ENCODE data around the gene KIF13A. TPM values are rescaled to one million over a fixed set of nuclear protein-coding genes. Genes with fewer than 3 reads are reported as not detected.

Gene KIF13A
- total and polyA plus RNA-seq, 9 of the 15 experiments (the other 6 are each of a cell fraction or from before 2014, with no cell fraction given): 3.6 to 44.3 (median 29.7) TPM

DNA sequence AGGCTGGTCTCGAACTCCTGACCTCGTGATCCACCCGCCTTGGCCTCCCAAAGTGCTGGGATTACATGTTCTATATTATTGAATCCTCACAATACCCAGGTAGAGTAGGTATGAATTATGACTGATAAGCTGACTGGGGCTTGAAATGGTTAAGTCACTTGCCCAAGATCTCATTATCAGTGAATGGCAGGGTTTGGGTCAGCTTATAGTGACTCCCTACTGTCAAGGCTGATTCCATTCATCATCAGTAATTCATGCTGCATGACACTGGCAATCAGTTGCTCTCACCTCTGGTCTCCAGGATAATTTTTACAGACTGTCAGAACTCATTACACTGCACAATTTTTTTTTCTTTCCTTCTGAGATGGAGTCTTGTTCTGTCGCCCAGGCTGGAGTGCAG, 127.6 kb downstream of the KIF13A start (continued):
- TF ChIP-seq, protein P1, sequence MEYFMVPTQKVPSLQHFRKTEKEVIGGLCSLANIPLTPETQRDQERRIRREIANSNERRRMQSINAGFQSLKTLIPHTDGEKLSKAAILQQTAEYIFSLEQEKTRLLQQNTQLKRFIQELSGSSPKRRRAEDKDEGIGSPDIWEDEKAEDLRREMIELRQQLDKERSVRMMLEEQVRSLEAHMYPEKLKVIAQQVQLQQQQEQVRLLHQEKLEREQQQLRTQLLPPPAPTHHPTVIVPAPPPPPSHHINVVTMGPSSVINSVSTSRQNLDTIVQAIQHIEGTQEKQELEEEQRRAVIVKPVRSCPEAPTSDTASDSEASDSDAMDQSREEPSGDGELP (CRISPR knock-in tag; IDR thresholded peaks at IDR 0.05; ENCODE audit: borderline replicate concordance): peak; percentile 27; the same call in 1 of the 2 replicates
- TF ChIP-seq, protein P2, sequence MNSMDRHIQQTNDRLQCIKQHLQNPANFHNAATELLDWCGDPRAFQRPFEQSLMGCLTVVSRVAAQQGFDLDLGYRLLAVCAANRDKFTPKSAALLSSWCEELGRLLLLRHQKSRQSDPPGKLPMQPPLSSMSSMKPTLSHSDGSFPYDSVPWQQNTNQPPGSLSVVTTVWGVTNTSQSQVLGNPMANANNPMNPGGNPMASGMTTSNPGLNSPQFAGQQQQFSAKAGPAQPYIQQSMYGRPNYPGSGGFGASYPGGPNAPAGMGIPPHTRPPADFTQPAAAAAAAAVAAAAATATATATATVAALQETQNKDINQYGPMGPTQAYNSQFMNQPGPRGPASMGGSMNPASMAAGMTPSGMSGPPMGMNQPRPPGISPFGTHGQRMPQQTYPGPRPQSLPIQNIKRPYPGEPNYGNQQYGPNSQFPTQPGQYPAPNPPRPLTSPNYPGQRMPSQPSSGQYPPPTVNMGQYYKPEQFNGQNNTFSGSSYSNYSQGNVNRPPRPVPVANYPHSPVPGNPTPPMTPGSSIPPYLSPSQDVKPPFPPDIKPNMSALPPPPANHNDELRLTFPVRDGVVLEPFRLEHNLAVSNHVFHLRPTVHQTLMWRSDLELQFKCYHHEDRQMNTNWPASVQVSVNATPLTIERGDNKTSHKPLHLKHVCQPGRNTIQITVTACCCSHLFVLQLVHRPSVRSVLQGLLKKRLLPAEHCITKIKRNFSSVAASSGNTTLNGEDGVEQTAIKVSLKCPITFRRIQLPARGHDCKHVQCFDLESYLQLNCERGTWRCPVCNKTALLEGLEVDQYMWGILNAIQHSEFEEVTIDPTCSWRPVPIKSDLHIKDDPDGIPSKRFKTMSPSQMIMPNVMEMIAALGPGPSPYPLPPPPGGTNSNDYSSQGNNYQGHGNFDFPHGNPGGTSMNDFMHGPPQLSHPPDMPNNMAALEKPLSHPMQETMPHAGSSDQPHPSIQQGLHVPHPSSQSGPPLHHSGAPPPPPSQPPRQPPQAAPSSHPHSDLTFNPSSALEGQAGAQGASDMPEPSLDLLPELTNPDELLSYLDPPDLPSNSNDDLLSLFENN (IDR thresholded peaks at IDR 0.05; ENCODE audit: low read depth in 2 of 2, low read length in 2 of 2): peak in 1 of 2 experiments; percentile 74; a peak in 2 of 4 replicates
- TF ChIP-seq RBM14 (IDR thresholded peaks at IDR 0.05; ENCODE audit: borderline replicate concordance, insufficient read depth, low read depth, low read length): no peak
- no peak for TF ChIP-seq KAT2B (IDR thresholded peaks at IDR 0.05; ENCODE audit: low read depth, low read length)
- TF ChIP-seq ZEB2 (IDR thresholded peaks at IDR 0.05): peak; percentile 95
- no peak; the same call in 1 of the 2 replicates for TF ChIP-seq ZSCAN29 (IDR thresholded peaks at IDR 0.05)
- peak; percentile 94 for TF ChIP-seq CBFA2T2 (conservative IDR thresholded peaks at IDR 0.05)
- no peak for TF ChIP-seq ZNF696 (CRISPR knock-in tag; conservative IDR thresholded peaks at IDR 0.05)
- TF ChIP-seq CREM (IDR thresholded peaks at IDR 0.05; ENCODE audit: low read depth): peak; percentile 52
- TF ChIP-seq, protein P3, sequence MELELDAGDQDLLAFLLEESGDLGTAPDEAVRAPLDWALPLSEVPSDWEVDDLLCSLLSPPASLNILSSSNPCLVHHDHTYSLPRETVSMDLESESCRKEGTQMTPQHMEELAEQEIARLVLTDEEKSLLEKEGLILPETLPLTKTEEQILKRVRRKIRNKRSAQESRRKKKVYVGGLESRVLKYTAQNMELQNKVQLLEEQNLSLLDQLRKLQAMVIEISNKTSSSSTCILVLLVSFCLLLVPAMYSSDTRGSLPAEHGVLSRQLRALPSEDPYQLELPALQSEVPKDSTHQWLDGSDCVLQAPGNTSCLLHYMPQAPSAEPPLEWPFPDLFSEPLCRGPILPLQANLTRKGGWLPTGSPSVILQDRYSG (tag; conservative IDR thresholded peaks at IDR 0.05; ENCODE audit: low read depth): 0 out of 2 replicates have a peak, but pooled peaks have one; percentile 19
- TF ChIP-seq, protein P4, sequence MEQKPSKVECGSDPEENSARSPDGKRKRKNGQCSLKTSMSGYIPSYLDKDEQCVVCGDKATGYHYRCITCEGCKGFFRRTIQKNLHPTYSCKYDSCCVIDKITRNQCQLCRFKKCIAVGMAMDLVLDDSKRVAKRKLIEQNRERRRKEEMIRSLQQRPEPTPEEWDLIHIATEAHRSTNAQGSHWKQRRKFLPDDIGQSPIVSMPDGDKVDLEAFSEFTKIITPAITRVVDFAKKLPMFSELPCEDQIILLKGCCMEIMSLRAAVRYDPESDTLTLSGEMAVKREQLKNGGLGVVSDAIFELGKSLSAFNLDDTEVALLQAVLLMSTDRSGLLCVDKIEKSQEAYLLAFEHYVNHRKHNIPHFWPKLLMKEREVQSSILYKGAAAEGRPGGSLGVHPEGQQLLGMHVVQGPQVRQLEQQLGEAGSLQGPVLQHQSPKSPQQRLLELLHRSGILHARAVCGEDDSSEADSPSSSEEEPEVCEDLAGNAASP (IDR thresholded peaks at IDR 0.05): no peak
- TF ChIP-seq STAT5A (IDR thresholded peaks at IDR 0.05; ENCODE audit: borderline replicate concordance, low read length): peak; percentile 84
- TF ChIP-seq, protein P5, sequence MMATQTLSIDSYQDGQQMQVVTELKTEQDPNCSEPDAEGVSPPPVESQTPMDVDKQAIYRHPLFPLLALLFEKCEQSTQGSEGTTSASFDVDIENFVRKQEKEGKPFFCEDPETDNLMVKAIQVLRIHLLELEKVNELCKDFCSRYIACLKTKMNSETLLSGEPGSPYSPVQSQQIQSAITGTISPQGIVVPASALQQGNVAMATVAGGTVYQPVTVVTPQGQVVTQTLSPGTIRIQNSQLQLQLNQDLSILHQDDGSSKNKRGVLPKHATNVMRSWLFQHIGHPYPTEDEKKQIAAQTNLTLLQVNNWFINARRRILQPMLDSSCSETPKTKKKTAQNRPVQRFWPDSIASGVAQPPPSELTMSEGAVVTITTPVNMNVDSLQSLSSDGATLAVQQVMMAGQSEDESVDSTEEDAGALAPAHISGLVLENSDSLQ (IDR thresholded peaks at IDR 0.05): peak; percentile 95
- no peak for TF ChIP-seq SUPT5H (IDR thresholded peaks at IDR 0.05)
- TF ChIP-seq TAL1 (IDR thresholded peaks at IDR 0.05): peak; percentile 86
- TF ChIP-seq NCOA2 (IDR thresholded peaks at IDR 0.05; ENCODE audit: partially characterized antibody in 2 of 2): peak in 1 of 2 experiments; percentile 48
- 0 out of 2 replicates have a peak, but pooled peaks have one; percentile 45 for TF ChIP-seq MTA3 (IDR thresholded peaks at IDR 0.05; ENCODE audit: borderline replicate concordance)
- no peak for TF ChIP-seq PRPF4 (IDR thresholded peaks at IDR 0.05; ENCODE audit: insufficient read depth, low read depth, low read length, poor library complexity, severe bottlenecking)
- no peak for TF ChIP-seq RFX7 (CRISPR knock-in tag; IDR thresholded peaks at IDR 0.05)
- TF ChIP-seq RBM22 (IDR thresholded peaks at IDR 0.05; ENCODE audit: low read depth, low read length, poor library complexity, severe bottlenecking): no peak
- TF ChIP-seq ZNF24 (IDR thresholded peaks at IDR 0.05): peak; percentile 71; the same call in 1 of the 2 replicates
- no peak for TF ChIP-seq ZBTB7A (IDR thresholded peaks at IDR 0.05; ENCODE audit: borderline replicate concordance, control insufficient read depth, low read depth, low read length)
